ENCODE data around the gene CASP3.
A peak's percentile ranks its signal among the peaks of the same experiment; 100 is the strongest.

The CASP3 gene

GRCh38 chr4:184648054-184648312 is 1.3 kb downstream of the CASP3 start:
- H3K4me2 ChIP-seq (ENCODE audit: insufficient read depth, low read length, poor library complexity, severe bottlenecking): peak overlapping the region; percentile 90
- peak overlapping the region; percentile 94 for H2AFZ ChIP-seq (ENCODE audit: low read length)
- no peaks in the 10 kb centered on the region for H3K79me1 ChIP-seq (ENCODE audit: low read depth, low read length)
- H3K18ac ChIP-seq (ENCODE audit: low read length): peak overlapping the region; percentile 87
- DNase-seq (ENCODE audit: low spot score): no peak
- no peak overlapping the region for H3K4ac ChIP-seq (ENCODE audit: low read length)
- H4K8ac ChIP-seq (ENCODE audit: low read depth, low read length): no peak overlapping the region
- peak overlapping the region; percentile 55 for H3K9ac ChIP-seq (ENCODE audit: low read depth, low read length, poor library complexity)
- H3K23ac ChIP-seq (ENCODE audit: low read depth, low read length, poor library complexity): peak overlapping the region; percentile 11
- WGBS, 2 donors (ENCODE audit: extremely low coverage in 2 of 2, insufficient read length in 2 of 2, insufficient replicate concordance in 1 of 2): no CpG with 5 or more reads among the region's 6 CpGs
- H3K9me3 ChIP-seq (replicated peaks in 1 of 2; ENCODE audit: control insufficient read depth in 2 of 2, insufficient read depth in 1 of 2, low read depth in 1 of 2, low read length in 2 of 2): no peaks in the 10 kb centered on the region
- no peak overlapping the region for H2BK5ac ChIP-seq (ENCODE audit: low read length)
- H2BK12ac ChIP-seq (ENCODE audit: low read length): no peak overlapping the region
- no peak overlapping the region for H4K91ac ChIP-seq (ENCODE audit: low read depth, low read length, poor library complexity)
- H2AK5ac ChIP-seq (ENCODE audit: low read depth, low read length): no peak overlapping the region
- H3K27me3 ChIP-seq (ENCODE audit: control insufficient read depth in 3 of 3, insufficient read depth in 3 of 3, low read depth in 1 of 3, low read length in 3 of 3): no peaks in the 10 kb centered on the region
- peak overlapping the region; percentile 91 for H3K14ac ChIP-seq (ENCODE audit: low read length)
- H3K27ac ChIP-seq (replicated peaks; ENCODE audit: low read length): no peak overlapping the region
- H3K36me3 ChIP-seq (replicated peaks in 1 of 2; ENCODE audit: control insufficient read depth in 2 of 2, insufficient read depth in 2 of 2, low read length in 2 of 2): peaks cover 0 to 14% of the 10 kb centered on the region in 2 donors
- H2BK15ac ChIP-seq (ENCODE audit: low read length): no peak overlapping the region
- H3K4me3 ChIP-seq (ENCODE audit: low read length in 2 of 2): peak overlapping the region; percentile 61 to 98
- peaks cover 10 to 11% of the 10 kb centered on the region in 2 donors for H3K4me1 ChIP-seq (ENCODE audit: control insufficient read depth in 2 of 2, insufficient read depth in 1 of 2, low read depth in 1 of 2, low read length in 2 of 2)
- no peak overlapping the region for H2BK120ac ChIP-seq (ENCODE audit: low read depth, low read length)

DNA sequence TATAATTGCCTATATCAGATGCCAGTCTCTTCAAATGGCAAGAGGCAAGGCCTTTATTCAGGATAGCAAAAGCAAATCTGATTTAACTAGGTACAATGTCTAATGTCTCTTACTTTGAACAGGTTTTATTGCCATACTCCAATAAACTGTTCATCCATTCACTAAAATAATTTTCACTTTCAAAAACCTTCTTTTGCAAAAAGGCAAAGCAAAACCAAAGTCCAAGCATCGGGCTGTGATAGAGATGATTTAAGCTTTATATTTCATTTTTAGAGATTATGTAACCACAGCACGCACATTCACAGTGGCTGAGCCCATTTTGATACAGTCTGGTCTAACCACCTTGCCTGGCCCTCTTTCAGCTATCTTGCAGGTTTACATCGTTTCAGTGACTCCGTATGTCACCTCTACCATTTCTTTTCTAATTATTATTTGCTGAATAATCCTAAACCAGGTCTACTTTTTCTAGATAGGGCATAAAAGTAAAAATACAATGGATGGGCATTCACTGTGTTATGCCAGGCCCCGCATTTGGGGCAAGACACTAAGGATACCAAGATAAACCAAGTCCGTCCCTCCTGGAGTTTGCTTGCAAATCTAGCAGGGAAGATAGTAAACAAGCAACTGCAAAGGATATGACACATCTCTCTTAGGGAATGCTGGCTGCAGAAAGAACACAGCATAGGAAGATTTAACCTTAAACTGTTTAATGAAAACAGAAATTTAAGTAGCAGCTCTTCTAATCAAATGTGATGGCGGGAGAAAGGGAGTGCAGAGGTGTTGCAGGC is 1.8 kb downstream of the CASP3 start:
- Histone ChIP-seq H3K23ac (ENCODE audit: low read depth, low read length, poor library complexity) (no peak overlapping the region), H2BK5ac (ENCODE audit: low read length) (no peak overlapping the region), H3K4ac (ENCODE audit: low read length) (no peak overlapping the region), H2AFZ (ENCODE audit: low read length) (no peak overlapping the region), H3K27me3 (ENCODE audit: control insufficient read depth in 3 of 3, insufficient read depth in 3 of 3, low read depth in 1 of 3, low read length in 3 of 3) (no peaks in the 10 kb centered on the region), H3K4me1 (ENCODE audit: control insufficient read depth in 2 of 2, insufficient read depth in 1 of 2, low read depth in 1 of 2, low read length in 2 of 2) (peaks cover 10 to 11% of the 10 kb centered on the region in 2 donors), H2BK120ac (ENCODE audit: low read depth, low read length) (no peak overlapping the region), H4K8ac (ENCODE audit: low read depth, low read length) (no peak overlapping the region), H3K4me3 (ENCODE audit: low read length in 2 of 2) (peak overlapping the region; percentile 61 to 98), H3K4me2 (ENCODE audit: insufficient read depth, low read length, poor library complexity, severe bottlenecking) (peak overlapping the region; percentile 90), H3K79me1 (ENCODE audit: low read depth, low read length) (peaks cover under 1% of the 10 kb centered on the region), H4K91ac (ENCODE audit: low read depth, low read length, poor library complexity) (no peak overlapping the region), H2BK15ac (ENCODE audit: low read length) (no peak overlapping the region), H3K27ac (replicated peaks; ENCODE audit: low read length) (no peak overlapping the region), H2AK5ac (ENCODE audit: low read depth, low read length) (no peak overlapping the region), H3K18ac (ENCODE audit: low read length) (no peak overlapping the region), H3K9ac (ENCODE audit: low read depth, low read length, poor library complexity) (peak overlapping the region; percentile 55), H2BK12ac (ENCODE audit: low read length) (no peak overlapping the region), H3K36me3 (replicated peaks in 1 of 2; ENCODE audit: control insufficient read depth in 2 of 2, insufficient read depth in 2 of 2, low read length in 2 of 2) (peaks cover under 1 to 18% of the 10 kb centered on the region in 2 donors), H3K9me3 (replicated peaks in 1 of 2; ENCODE audit: control insufficient read depth in 2 of 2, insufficient read depth in 1 of 2, low read depth in 1 of 2, low read length in 2 of 2) (no peaks in the 10 kb centered on the region), H3K14ac (ENCODE audit: low read length) (no peak overlapping the region)
- no CpG with 5 or more reads among the region's 7 CpGs for WGBS, 2 donors (ENCODE audit: extremely low coverage in 2 of 2, insufficient read length in 2 of 2, insufficient replicate concordance in 1 of 2)
- no peak for DNase-seq (ENCODE audit: low spot score)

DNA sequence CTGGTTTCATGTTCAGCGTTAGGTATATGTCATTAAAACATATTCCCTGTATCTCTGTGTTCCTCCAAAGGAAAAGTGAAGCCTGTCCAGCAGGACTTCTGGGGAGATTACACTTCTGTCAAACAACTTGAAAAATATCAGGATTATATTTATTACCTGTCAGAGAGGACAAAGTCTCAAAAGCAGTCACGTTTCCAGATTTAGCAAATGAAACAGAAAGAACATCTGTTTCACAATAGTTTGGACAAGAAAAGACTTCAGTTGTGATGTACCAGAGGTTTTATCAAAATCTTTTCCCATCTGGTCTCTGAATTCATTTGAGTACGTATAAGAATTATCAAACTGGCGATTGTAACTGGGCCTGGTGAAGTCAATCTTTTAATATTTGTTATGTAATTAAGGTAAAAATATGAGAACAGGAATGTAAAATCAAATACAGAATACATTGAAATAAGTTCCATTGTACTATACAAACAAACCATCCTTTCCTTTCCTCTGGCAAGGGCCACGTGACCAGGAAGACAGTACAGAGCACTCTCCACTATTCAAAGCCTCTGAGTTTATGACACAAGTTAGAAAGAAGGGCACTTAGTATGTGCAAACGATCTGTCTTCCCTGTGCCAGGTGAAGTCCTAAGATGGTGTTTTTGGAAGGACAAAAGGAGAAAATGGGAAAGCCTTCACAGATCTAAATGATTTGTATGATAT is 3.2 kb downstream of the CASP3 start:
- Histone ChIP-seq H3K27ac (replicated peaks; ENCODE audit: low read length) (no peak overlapping the region), H3K4me1 (ENCODE audit: control insufficient read depth in 2 of 2, insufficient read depth in 1 of 2, low read depth in 1 of 2, low read length in 2 of 2) (peaks cover 10 to 11% of the 10 kb centered on the region in 2 donors), H3K4me2 (ENCODE audit: insufficient read depth, low read length, poor library complexity, severe bottlenecking) (no peak overlapping the region), H3K4ac (ENCODE audit: low read length) (no peak overlapping the region), H3K9me3 (replicated peaks in 1 of 2; ENCODE audit: control insufficient read depth in 2 of 2, insufficient read depth in 1 of 2, low read depth in 1 of 2, low read length in 2 of 2) (no peaks in the 10 kb centered on the region), H2BK15ac (ENCODE audit: low read length) (no peak overlapping the region), H2AK5ac (ENCODE audit: low read depth, low read length) (no peak overlapping the region), H3K18ac (ENCODE audit: low read length) (no peak overlapping the region), H2BK120ac (ENCODE audit: low read depth, low read length) (no peak overlapping the region), H2BK12ac (ENCODE audit: low read length) (no peak overlapping the region), H2BK5ac (ENCODE audit: low read length) (no peak overlapping the region), H3K23ac (ENCODE audit: low read depth, low read length, poor library complexity) (no peak overlapping the region), H3K4me3 (ENCODE audit: low read length in 2 of 2) (no peak overlapping the region), H3K36me3 (replicated peaks in 1 of 2; ENCODE audit: control insufficient read depth in 2 of 2, insufficient read depth in 2 of 2, low read length in 2 of 2) (peaks cover 2 to 27% of the 10 kb centered on the region in 2 donors), H3K79me1 (ENCODE audit: low read depth, low read length) (peaks cover 2% of the 10 kb centered on the region), H2AFZ (ENCODE audit: low read length) (no peak overlapping the region), H4K8ac (ENCODE audit: low read depth, low read length) (no peak overlapping the region), H3K27me3 (ENCODE audit: control insufficient read depth in 3 of 3, insufficient read depth in 3 of 3, low read depth in 1 of 3, low read length in 3 of 3) (no peaks in the 10 kb centered on the region), H3K9ac (ENCODE audit: low read depth, low read length, poor library complexity) (no peak overlapping the region), H3K14ac (ENCODE audit: low read length) (no peak overlapping the region), H4K91ac (ENCODE audit: low read depth, low read length, poor library complexity) (no peak overlapping the region)
- no peak for DNase-seq (ENCODE audit: low spot score)
- WGBS, 2 donors (ENCODE audit: extremely low coverage in 2 of 2, insufficient read length in 2 of 2, insufficient replicate concordance in 1 of 2): no CpG with 5 or more reads among the region's 6 CpGs

- no peak overlapping the region for H3K4ac ChIP-seq (ENCODE audit: low read length)
- no peak overlapping the region for H4K91ac ChIP-seq (ENCODE audit: low read depth, low read length, poor library complexity)
- WGBS, 2 donors (ENCODE audit: extremely low coverage in 2 of 2, insufficient read length in 2 of 2, insufficient replicate concordance in 1 of 2): no CpG with 5 or more reads among the region's 9 CpGs
- no peak overlapping the region for H3K23ac ChIP-seq (ENCODE audit: low read depth, low read length, poor library complexity)
- H2AK5ac ChIP-seq (ENCODE audit: low read depth, low read length): no peak overlapping the region
- H4K8ac ChIP-seq (ENCODE audit: low read depth, low read length): no peak overlapping the region
- no peak overlapping the region for H2BK5ac ChIP-seq (ENCODE audit: low read length)
- no peak overlapping the region for H2AFZ ChIP-seq (ENCODE audit: low read length)
- H2BK120ac ChIP-seq (ENCODE audit: low read depth, low read length): no peak overlapping the region
- H3K36me3 ChIP-seq (replicated peaks in 1 of 2; ENCODE audit: control insufficient read depth in 2 of 2, insufficient read depth in 2 of 2, low read length in 2 of 2): peaks cover 2 to 31% of the 10 kb centered on the region in 2 donors
- H3K27me3 ChIP-seq (ENCODE audit: control insufficient read depth in 3 of 3, insufficient read depth in 3 of 3, low read depth in 1 of 3, low read length in 3 of 3): no peaks in the 10 kb centered on the region
- peaks cover 8% of the 10 kb centered on the region in 2 donors for H3K4me1 ChIP-seq (ENCODE audit: control insufficient read depth in 2 of 2, insufficient read depth in 1 of 2, low read depth in 1 of 2, low read length in 2 of 2)
- H3K4me3 ChIP-seq (ENCODE audit: low read length in 2 of 2): no peak overlapping the region
- no peak overlapping the region for H2BK12ac ChIP-seq (ENCODE audit: low read length)
- no peak overlapping the region for H3K27ac ChIP-seq (replicated peaks; ENCODE audit: low read length)
- no peak overlapping the region for H2BK15ac ChIP-seq (ENCODE audit: low read length)
- H3K9me3 ChIP-seq (replicated peaks in 1 of 2; ENCODE audit: control insufficient read depth in 2 of 2, insufficient read depth in 1 of 2, low read depth in 1 of 2, low read length in 2 of 2): no peaks in the 10 kb centered on the region
- no peak overlapping the region for H3K14ac ChIP-seq (ENCODE audit: low read length)
- no peak overlapping the region for H3K9ac ChIP-seq (ENCODE audit: low read depth, low read length, poor library complexity)
- no peak for DNase-seq (ENCODE audit: low spot score)
- peaks cover 2% of the 10 kb centered on the region for H3K79me1 ChIP-seq (ENCODE audit: low read depth, low read length)
- no peak overlapping the region for H3K18ac ChIP-seq (ENCODE audit: low read length)
- H3K4me2 ChIP-seq (ENCODE audit: insufficient read depth, low read length, poor library complexity, severe bottlenecking): no peak overlapping the region
Observed at GRCh38 chr4:184644553-184645307, 4.5 kb downstream of the CASP3 start.

Data from neuronal stem cell (in vitro differentiated cells).